ENCODE measurements around the gene STX3. TPM values are rescaled to one million over a fixed set of nuclear protein-coding genes. Genes with fewer than 3 reads are reported as not detected.

The STX3 gene
- total and polyA plus RNA-seq, 2 of the 13 experiments (the other 11 are each of a cell fraction or from before 2014, with no cell fraction given) = 16.5 to 24.0 TPM

GRCh38 chr11:59753650-59754493 is 1.3 kb upstream of the STX3 start (continued):
- TF ChIP-seq, protein P1, sequence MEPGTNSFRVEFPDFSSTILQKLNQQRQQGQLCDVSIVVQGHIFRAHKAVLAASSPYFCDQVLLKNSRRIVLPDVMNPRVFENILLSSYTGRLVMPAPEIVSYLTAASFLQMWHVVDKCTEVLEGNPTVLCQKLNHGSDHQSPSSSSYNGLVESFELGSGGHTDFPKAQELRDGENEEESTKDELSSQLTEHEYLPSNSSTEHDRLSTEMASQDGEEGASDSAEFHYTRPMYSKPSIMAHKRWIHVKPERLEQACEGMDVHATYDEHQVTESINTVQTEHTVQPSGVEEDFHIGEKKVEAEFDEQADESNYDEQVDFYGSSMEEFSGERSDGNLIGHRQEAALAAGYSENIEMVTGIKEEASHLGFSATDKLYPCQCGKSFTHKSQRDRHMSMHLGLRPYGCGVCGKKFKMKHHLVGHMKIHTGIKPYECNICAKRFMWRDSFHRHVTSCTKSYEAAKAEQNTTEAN (CRISPR knock-in tag; conservative IDR thresholded peaks at IDR 0.05) = 0 out of 2 replicates have a peak, but pooled peaks have one; percentile 15
- no peak for TF ChIP-seq SP1 (IDR thresholded peaks at IDR 0.05)
- TF ChIP-seq SP1 (CRISPR knock-in tag; IDR thresholded peaks at IDR 0.05) = no peak
- no peak for TF ChIP-seq TP53 (CRISPR knock-in tag; conservative IDR thresholded peaks at IDR 0.05)
- TF ChIP-seq ZBTB39 (CRISPR knock-in tag; IDR thresholded peaks at IDR 0.05) = no peak
- 0 out of 2 replicates have a peak, but pooled peaks have one; percentile 15 for TF ChIP-seq ZHX2 (IDR thresholded peaks at IDR 0.05; ENCODE audit: low read depth)
- TF ChIP-seq ZHX2 (CRISPR knock-in tag; IDR thresholded peaks at IDR 0.05; ENCODE audit: borderline replicate concordance) = no peak
- TF ChIP-seq REST (IDR thresholded peaks at IDR 0.05; ENCODE audit: borderline replicate concordance in 1 of 2, low read depth in 1 of 2, low read length in 2 of 2) = no peak
- no peak for TF ChIP-seq SP2 (CRISPR knock-in tag; IDR thresholded peaks at IDR 0.05)
- TF ChIP-seq ZBTB34 (CRISPR knock-in tag; IDR thresholded peaks at IDR 0.05) = no peak
- TF ChIP-seq HDAC6 (IDR thresholded peaks at IDR 0.05; ENCODE audit: low read depth, low read length) = no peak
- no peak for TF ChIP-seq BRD4 (CRISPR knock-in tag; IDR thresholded peaks at IDR 0.05)
- TF ChIP-seq ELF4 (CRISPR knock-in tag; IDR thresholded peaks at IDR 0.05; ENCODE audit: borderline replicate concordance) = no peak
- no peak for TF ChIP-seq DNMT3B (CRISPR knock-in tag; conservative IDR thresholded peaks at IDR 0.05)
